TTC549 (cell line): ENCODE measurements around the gene ASB14.

Source experiments
- FAIRE-seq: peaks from 2 replicates; lab custom pipeline; 2012; peaks lifted over from hg19 to GRCh38; lab: Jason Lieb, UNC

The ASB14 gene

GRCh38 chr3:57257678-57258077, 34.8 kb downstream of the ASB14 start:
- FAIRE-seq = no peak

- FAIRE-seq = no peak
These were observed 35.6 kb downstream of the ASB14 start for GRCh38 chr3:57256844-57257243.

GRCh38 chr3:57252404-57252803, 40.1 kb downstream of the ASB14 start:
- FAIRE-seq = no peak

GRCh38 chr3:57244946-57245345, 47.5 kb downstream of the ASB14 start:
- no peak for FAIRE-seq

- no peak for FAIRE-seq
These were observed 57.6 kb downstream of the ASB14 start for GRCh38 chr3:57234613-57235575.

GRCh38 chr3:57233799-57234198, 58.7 kb downstream of the ASB14 start:
- no peak for FAIRE-seq

- no peak for FAIRE-seq
These were observed 62.5 kb downstream of the ASB14 start for GRCh38 chr3:57230006-57230405.

GRCh38 chr3:57227930-57228751, 64.3 kb downstream of the ASB14 start:
- FAIRE-seq = no peak

GRCh38 chr3:57227204-57227929, 65.1 kb downstream of the ASB14 start, which contains the start of gene APPL1:
TSS of gene APPL1 (plus strand) at chr3:57227729. CDS start at chr3:57227884, 155 bp downstream.
- FAIRE-seq = no peak

GRCh38 chr3:57226176-57226575, 66.3 kb downstream of the ASB14 start:
- no peak for FAIRE-seq

- FAIRE-seq = no peak
These were observed 67.6 kb downstream of the ASB14 start for GRCh38 chr3:57224856-57225255.

GRCh38 chr3:57221883-57222282, 70.6 kb downstream of the ASB14 start:
- FAIRE-seq = no peak
